Smooth muscle cell of the brain vasculature (primary cell): ENCODE measurements around the gene FGGY.

Experiments
- DNase-seq: peaks from one replicate; pipeline ENCODE4 v3.0.0-alpha.2; 2012; ENCODE audit warnings: low read depth, low spot score

The FGGY gene

GRCh38 chr1:59384443-59384842 lies 87.5 kb downstream of the FGGY start:
- no peak for DNase-seq

GRCh38 chr1:59388191-59388590 lies 91.3 kb downstream of the FGGY start:
- no peak for DNase-seq

- DNase-seq, result no peak
Observed at GRCh38 chr1:59389847-59390246, 93.0 kb downstream of the FGGY start.

GRCh38 chr1:59390307-59390706 lies 93.4 kb downstream of the FGGY start:
- DNase-seq, result no peak

GRCh38 chr1:59391212-59392179 lies 94.6 kb downstream of the FGGY start:
- no peak for DNase-seq

GRCh38 chr1:59393211-59394180 lies 96.6 kb downstream of the FGGY start:
- DNase-seq, result peak; percentile 81

GRCh38 chr1:59394706-59395425 lies 98.0 kb downstream of the FGGY start:
- no peak for DNase-seq

GRCh38 chr1:59396387-59396786 lies 99.5 kb downstream of the FGGY start:
- no peak for DNase-seq

- no peak for DNase-seq
Observed at GRCh38 chr1:59397139-59397858, 100.4 kb downstream of the FGGY start.

- DNase-seq, result no peak
Observed at GRCh38 chr1:59399642-59400041, 102.7 kb downstream of the FGGY start.

GRCh38 chr1:59401581-59401980 lies 104.7 kb downstream of the FGGY start:
- no peak for DNase-seq

- no peak for DNase-seq
Observed at GRCh38 chr1:59404796-59405195, 107.9 kb downstream of the FGGY start.

GRCh38 chr1:59406437-59407164 lies 109.7 kb downstream of the FGGY start:
- no peak for DNase-seq

- DNase-seq, result peak; percentile 26
Observed at GRCh38 chr1:59408608-59409240, 111.8 kb downstream of the FGGY start.

GRCh38 chr1:59409549-59409948 lies 112.7 kb downstream of the FGGY start:
- no peak for DNase-seq

- DNase-seq, result no peak
Observed at GRCh38 chr1:59409986-59410385, 113.1 kb downstream of the FGGY start.

GRCh38 chr1:59410457-59410856 lies 113.6 kb downstream of the FGGY start:
- no peak for DNase-seq

GRCh38 chr1:59411147-59411546 lies 114.3 kb downstream of the FGGY start:
- no peak for DNase-seq

- DNase-seq, result no peak
Observed at GRCh38 chr1:59412718-59413326, 115.9 kb downstream of the FGGY start.
